Measurements from ENCODE around the gene IBSP.

IBSP gene

GRCh38 chr4:87799301-87800113 lies at the start of gene IBSP:
IBSP (plus strand) TSS chr4:87799554; CDS start chr4:87802362, 2,808 bp downstream.
- DNase-seq = no peak

GRCh38 chr4:87749883-87750282 lies 49.5 kb upstream of the IBSP start:
- DNase-seq = no peak

- DNase-seq = no peak
Observed at GRCh38 chr4:87758270-87758669, 41.1 kb upstream of the IBSP start.

GRCh38 chr4:87762311-87762710 lies 37.0 kb upstream of the IBSP start:
- no peak for DNase-seq

- DNase-seq = no peak
Observed at GRCh38 chr4:87781569-87781968, 17.8 kb upstream of the IBSP start.

GRCh38 chr4:87783781-87784180 lies 15.6 kb upstream of the IBSP start:
- DNase-seq = no peak

- DNase-seq = no peak
Observed at GRCh38 chr4:87785731-87786509, 13.4 kb upstream of the IBSP start.

- no peak for DNase-seq
Observed at GRCh38 chr4:87802858-87803257, 3.5 kb downstream of the IBSP start.

- DNase-seq = no peak
Observed at GRCh38 chr4:87803421-87803820, 4.1 kb downstream of the IBSP start.

- DNase-seq = peak in 2 of 3 experiments; percentile 33 to 82
Observed at GRCh38 chr4:87804871-87805270, 5.5 kb downstream of the IBSP start.

GRCh38 chr4:87805971-87806370 lies 6.6 kb downstream of the IBSP start:
- no peak for DNase-seq

GRCh38 chr4:87806520-87806919 lies 7.2 kb downstream of the IBSP start:
- DNase-seq = no peak

- DNase-seq = no peak
Observed at GRCh38 chr4:87807402-87807801, 8.0 kb downstream of the IBSP start.

GRCh38 chr4:87811977-87812376 lies 12.6 kb downstream of the IBSP start:
- no peak for DNase-seq

- no peak for DNase-seq
Observed at GRCh38 chr4:87819281-87819919, 20.0 kb downstream of the IBSP start.

- DNase-seq = no peak
Observed at GRCh38 chr4:87823200-87823599, 23.8 kb downstream of the IBSP start.

GRCh38 chr4:87823724-87824123 lies 24.4 kb downstream of the IBSP start:
- DNase-seq = no peak

GRCh38 chr4:87824352-87824751 lies 25.0 kb downstream of the IBSP start:
- DNase-seq = no peak

- no peak for DNase-seq
Observed at GRCh38 chr4:87832669-87833068, 33.3 kb downstream of the IBSP start, which contains the start of gene MEPE. MEPE (plus strand) TSS chr4:87832969; CDS start chr4:87834715, 1,746 bp downstream.

- no peak for DNase-seq
Observed at GRCh38 chr4:87834401-87834800, 35.0 kb downstream of the IBSP start.

- no peak for DNase-seq
Observed at GRCh38 chr4:87835197-87835596, 35.8 kb downstream of the IBSP start.

GRCh38 chr4:87835743-87836142 lies 36.4 kb downstream of the IBSP start:
- no peak for DNase-seq

- no peak for DNase-seq
Observed at GRCh38 chr4:87838205-87838604, 38.9 kb downstream of the IBSP start.

Data from NCI-H1417 (cell line).